ENCODE data around the gene SMIM27.
"Not testable (repeated sequence)": the region's sequence is repeated elsewhere in the genome, so short reads cannot be mapped to it uniquely, and the experiment has no call there.

The SMIM27 gene

DNA sequence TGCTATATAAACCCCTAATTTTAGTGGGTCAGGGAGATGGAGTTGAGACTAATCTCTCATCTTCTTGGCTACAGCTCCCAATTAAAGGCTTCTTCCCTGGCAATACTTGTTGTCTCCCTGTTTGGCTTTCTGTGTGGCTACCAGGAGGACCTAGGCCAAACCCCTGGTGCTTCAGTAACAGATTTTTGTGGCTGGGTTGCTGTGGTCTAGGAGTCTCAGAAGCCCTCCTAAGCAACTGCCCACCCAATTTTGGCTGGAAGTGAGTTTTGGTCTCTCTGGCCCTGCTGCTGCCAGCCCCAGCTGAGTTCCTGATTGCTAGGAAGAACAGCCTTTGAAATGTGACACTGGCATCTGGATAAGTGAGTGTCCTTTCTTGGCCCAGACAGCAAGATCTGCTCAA lies 35.9 kb upstream of the SMIM27 start:
- no peak overlapping the region for H2BK12ac ChIP-seq (ENCODE audit: low read length)
- H3K4me1 ChIP-seq (ENCODE audit: control insufficient read depth in 1 of 2, insufficient read depth in 2 of 2, low read length in 2 of 2): no peaks in the 10 kb centered on the region
- no peak overlapping the region for H3K4me2 ChIP-seq (ENCODE audit: low read length)
- no peak overlapping the region for H2AFZ ChIP-seq (ENCODE audit: insufficient read depth, low read length, poor library complexity)
- H3K18ac ChIP-seq (ENCODE audit: low read length): no peak overlapping the region
- H3K23ac ChIP-seq (ENCODE audit: low read length): no peak overlapping the region
- H3K79me1 ChIP-seq (ENCODE audit: low read length): no peaks in the 10 kb centered on the region
- no peak overlapping the region for H3K9ac ChIP-seq (ENCODE audit: low read length)
- H3K36me3 ChIP-seq (ENCODE audit: control insufficient read depth in 1 of 2, insufficient read depth in 2 of 2, low read length in 2 of 2): no peaks in the 10 kb centered on the region
- DNase-seq: no peak
- no peak overlapping the region for H4K8ac ChIP-seq (ENCODE audit: low read depth, low read length)
- no peak overlapping the region for H3K27ac ChIP-seq (ENCODE audit: low read depth, low read length)
- no peaks in the 10 kb centered on the region for H3K79me2 ChIP-seq (ENCODE audit: control insufficient read depth, insufficient read depth, low read length, poor library complexity)
- H4K12ac ChIP-seq (ENCODE audit: low read depth, low read length): no peak overlapping the region
- no peak overlapping the region for H4K91ac ChIP-seq (ENCODE audit: low read depth, low read length)
- no peak overlapping the region for H3K14ac ChIP-seq (ENCODE audit: low read length)
- H3K4me3 ChIP-seq (ENCODE audit: low read depth, low read length): no peak overlapping the region
- H3K27me3 ChIP-seq (ENCODE audit: insufficient read depth, low read length): no peaks in the 10 kb centered on the region
- peaks cover 1% of the 10 kb centered on the region for H3K9me3 ChIP-seq (ENCODE audit: insufficient read depth, low read depth, low read length)
- no peak overlapping the region for H2AK5ac ChIP-seq (ENCODE audit: low read length)
- H2BK5ac ChIP-seq (ENCODE audit: low read depth, low read length, poor library complexity): no peak overlapping the region
- no peak overlapping the region for H2BK120ac ChIP-seq (ENCODE audit: insufficient read depth, low read length, poor library complexity)
- no peak overlapping the region for H3K4ac ChIP-seq (ENCODE audit: low read depth, low read length)

DNA sequence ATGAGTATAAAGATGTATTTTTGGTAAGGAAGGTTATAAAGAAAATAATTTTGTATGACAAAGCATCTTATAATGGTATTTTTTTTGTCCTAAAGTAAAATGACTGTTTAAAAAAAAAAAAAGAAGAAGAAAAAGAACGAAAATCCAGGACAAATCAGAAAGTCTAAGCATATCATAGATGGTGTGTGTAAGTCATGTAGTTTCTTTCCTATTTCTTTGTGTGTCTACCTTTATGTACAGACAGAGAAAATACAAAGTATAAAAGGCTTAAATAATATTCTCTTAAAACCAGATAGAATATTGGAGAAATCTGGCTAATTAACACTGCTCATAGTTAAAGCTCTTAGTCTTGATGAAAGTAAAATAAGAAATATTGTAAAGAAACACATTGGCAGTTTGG lies 33.9 kb upstream of the SMIM27 start:
- no peak overlapping the region for H3K9ac ChIP-seq (ENCODE audit: low read length)
- no peaks in the 10 kb centered on the region for H3K4me1 ChIP-seq (ENCODE audit: control insufficient read depth in 1 of 2, insufficient read depth in 2 of 2, low read length in 2 of 2)
- no peak overlapping the region for H3K4me3 ChIP-seq (ENCODE audit: low read depth, low read length)
- no peaks in the 10 kb centered on the region for H3K79me1 ChIP-seq (ENCODE audit: low read length)
- H4K12ac ChIP-seq (ENCODE audit: low read depth, low read length): no peak overlapping the region
- H3K23ac ChIP-seq (ENCODE audit: low read length): no peak overlapping the region
- H3K27ac ChIP-seq (ENCODE audit: low read depth, low read length): no peak overlapping the region
- no peak overlapping the region for H3K4ac ChIP-seq (ENCODE audit: low read depth, low read length)
- H4K91ac ChIP-seq (ENCODE audit: low read depth, low read length): no peak overlapping the region
- no peaks in the 10 kb centered on the region for H3K27me3 ChIP-seq (ENCODE audit: insufficient read depth, low read length)
- no peaks in the 10 kb centered on the region for H3K36me3 ChIP-seq (ENCODE audit: control insufficient read depth in 1 of 2, insufficient read depth in 2 of 2, low read length in 2 of 2)
- no peak overlapping the region for H2AFZ ChIP-seq (ENCODE audit: insufficient read depth, low read length, poor library complexity)
- H2BK5ac ChIP-seq (ENCODE audit: low read depth, low read length, poor library complexity): no peak overlapping the region
- no peak overlapping the region for H2BK12ac ChIP-seq (ENCODE audit: low read length)
- H3K4me2 ChIP-seq (ENCODE audit: low read length): no peak overlapping the region
- no peak overlapping the region for H3K18ac ChIP-seq (ENCODE audit: low read length)
- WGBS (ENCODE audit: extremely low coverage, insufficient coverage, insufficient read length): no CpG with 5 or more reads among the region's 1 CpG
- H3K14ac ChIP-seq (ENCODE audit: low read length): no peak overlapping the region
- H2AK5ac ChIP-seq (ENCODE audit: low read length): no peak overlapping the region
- no peaks in the 10 kb centered on the region for H3K79me2 ChIP-seq (ENCODE audit: control insufficient read depth, insufficient read depth, low read length, poor library complexity)
- no peak overlapping the region for H2BK120ac ChIP-seq (ENCODE audit: insufficient read depth, low read length, poor library complexity)
- peaks cover 1% of the 10 kb centered on the region for H3K9me3 ChIP-seq (ENCODE audit: insufficient read depth, low read depth, low read length)
- no peak overlapping the region for H4K8ac ChIP-seq (ENCODE audit: low read depth, low read length)
- DNase-seq: no peak

DNA sequence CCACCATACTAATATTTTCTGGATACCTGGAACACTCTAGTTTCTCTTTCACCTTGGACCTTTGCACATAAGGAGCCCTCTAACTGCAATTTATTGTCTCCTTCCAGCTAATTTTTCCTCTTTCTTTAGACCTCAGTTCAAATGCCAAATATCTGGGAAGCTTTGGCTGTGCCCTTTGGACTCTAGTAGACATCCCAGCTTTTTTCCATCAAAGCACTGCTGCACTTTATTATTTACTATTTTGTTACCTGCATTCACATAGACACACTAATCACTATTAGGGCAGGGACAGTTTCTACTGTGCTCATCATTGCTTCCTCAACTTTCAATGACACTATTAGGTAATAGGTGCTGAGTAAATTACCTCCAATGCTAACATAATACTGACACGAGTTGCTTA lies 28.2 kb upstream of the SMIM27 start:
- no peak overlapping the region for H2AFZ ChIP-seq (ENCODE audit: insufficient read depth, low read length, poor library complexity)
- no peak overlapping the region for H4K91ac ChIP-seq (ENCODE audit: low read depth, low read length)
- no peak overlapping the region for H3K4ac ChIP-seq (ENCODE audit: low read depth, low read length)
- H2BK12ac ChIP-seq (ENCODE audit: low read length): no peak overlapping the region
- no peak overlapping the region for H3K18ac ChIP-seq (ENCODE audit: low read length)
- H3K4me2 ChIP-seq (ENCODE audit: low read length): no peak overlapping the region
- H3K36me3 ChIP-seq (ENCODE audit: control insufficient read depth in 1 of 2, insufficient read depth in 2 of 2, low read length in 2 of 2): no peaks in the 10 kb centered on the region
- H3K14ac ChIP-seq (ENCODE audit: low read length): no peak overlapping the region
- H2BK5ac ChIP-seq (ENCODE audit: low read depth, low read length, poor library complexity): no peak overlapping the region
- no peak overlapping the region for H3K9ac ChIP-seq (ENCODE audit: low read length)
- no peak overlapping the region for H2AK5ac ChIP-seq (ENCODE audit: low read length)
- no peak overlapping the region for H3K27ac ChIP-seq (ENCODE audit: low read depth, low read length)
- H3K27me3 ChIP-seq (ENCODE audit: insufficient read depth, low read length): no peaks in the 10 kb centered on the region
- no peaks in the 10 kb centered on the region for H3K79me2 ChIP-seq (ENCODE audit: control insufficient read depth, insufficient read depth, low read length, poor library complexity)
- no CpG with 5 or more reads among the region's 1 CpG for whole genome bisulfite sequencing (ENCODE audit: extremely low coverage, insufficient coverage, insufficient read length)
- no peak overlapping the region for H3K23ac ChIP-seq (ENCODE audit: low read length)
- H3K4me1 ChIP-seq (ENCODE audit: control insufficient read depth in 1 of 2, insufficient read depth in 2 of 2, low read length in 2 of 2): peaks cover 4 to 7% of the 10 kb centered on the region in 2 experiments
- H2BK120ac ChIP-seq (ENCODE audit: insufficient read depth, low read length, poor library complexity): no peak overlapping the region
- no peak overlapping the region for H3K4me3 ChIP-seq (ENCODE audit: low read depth, low read length)
- no peaks in the 10 kb centered on the region for H3K9me3 ChIP-seq (ENCODE audit: insufficient read depth, low read depth, low read length)
- H4K8ac ChIP-seq (ENCODE audit: low read depth, low read length): no peak overlapping the region
- no peak overlapping the region for H4K12ac ChIP-seq (ENCODE audit: low read depth, low read length)
- H3K79me1 ChIP-seq (ENCODE audit: low read length): no peaks in the 10 kb centered on the region
- no peak for DNase-seq

DNA sequence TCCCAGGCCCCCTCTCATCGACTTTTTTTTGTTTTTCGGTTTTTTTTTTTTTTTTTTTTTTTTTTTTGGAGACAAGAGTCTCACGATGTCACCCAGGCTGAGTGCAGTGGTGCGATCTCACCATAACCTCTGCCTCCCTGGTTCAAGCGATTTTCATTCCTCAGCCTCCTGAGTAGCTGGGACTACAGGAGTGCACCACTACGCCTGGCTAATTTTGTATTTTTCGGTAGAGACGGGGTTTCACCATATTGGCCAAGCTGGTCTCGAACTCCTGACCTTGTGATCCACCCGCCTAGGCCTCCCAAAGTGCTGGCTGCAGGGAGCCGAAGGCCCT lies 27.6 kb upstream of the SMIM27 start:
- H3K9ac ChIP-seq (ENCODE audit: low read length); H3K9me3 ChIP-seq (ENCODE audit: insufficient read depth, low read depth, low read length); H3K27ac ChIP-seq (ENCODE audit: low read depth, low read length); H3K4me2 ChIP-seq (ENCODE audit: low read length); H3K14ac ChIP-seq (ENCODE audit: low read length); H3K4me3 ChIP-seq (ENCODE audit: low read depth, low read length); H3K23ac ChIP-seq (ENCODE audit: low read length); H3K4me1 ChIP-seq (ENCODE audit: control insufficient read depth in 1 of 2, insufficient read depth in 2 of 2, low read length in 2 of 2); H4K12ac ChIP-seq (ENCODE audit: low read depth, low read length); H2BK12ac ChIP-seq (ENCODE audit: low read length); H2AFZ ChIP-seq (ENCODE audit: insufficient read depth, low read length, poor library complexity); H3K79me2 ChIP-seq (ENCODE audit: control insufficient read depth, insufficient read depth, low read length, poor library complexity); H4K91ac ChIP-seq (ENCODE audit: low read depth, low read length); H4K8ac ChIP-seq (ENCODE audit: low read depth, low read length); H3K27me3 ChIP-seq (ENCODE audit: insufficient read depth, low read length); H2BK5ac ChIP-seq (ENCODE audit: low read depth, low read length, poor library complexity); H3K18ac ChIP-seq (ENCODE audit: low read length); H2BK120ac ChIP-seq (ENCODE audit: insufficient read depth, low read length, poor library complexity); DNase-seq; H3K4ac ChIP-seq (ENCODE audit: low read depth, low read length); H3K79me1 ChIP-seq (ENCODE audit: low read length); H3K36me3 ChIP-seq (ENCODE audit: control insufficient read depth in 1 of 2, insufficient read depth in 2 of 2, low read length in 2 of 2): not testable (repeated sequence)
- peak overlapping the region; percentile 11 for H2AK5ac ChIP-seq (ENCODE audit: low read length)
- no CpG with 5 or more reads among the region's 11 CpGs for WGBS (ENCODE audit: extremely low coverage, insufficient coverage, insufficient read length)

All from trophoblast cell (in vitro differentiated cells and primary cell).